NCI-H2171 (cell line): Measurements from ENCODE around the gene CDK15.
"Not testable (repeated sequence)": the region's sequence is repeated elsewhere in the genome, so short reads cannot be mapped to it uniquely, and the experiment has no call there.

Experiments
- DNase-seq: peaks from one replicate; lab custom pipeline; 2025; lab: John Stamatoyannopoulos, UW

CDK15 gene

GRCh38 chr2:201806442-201807170 is at the start of gene CDK15:
Gene CDK15 (plus strand): TSS chr2:201806537. CDS start chr2:201806665, 128 bp downstream.
- DNase-seq: no peak

GRCh38 chr2:201758234-201758633 is 48.1 kb upstream of the CDK15 start:
- no peak for DNase-seq

- no peak for DNase-seq
Measured at GRCh38 chr2:201758873-201759272, 47.5 kb upstream of the CDK15 start.

GRCh38 chr2:201759567-201759966 is 46.8 kb upstream of the CDK15 start:
- no peak for DNase-seq

- DNase-seq: no peak
Measured at GRCh38 chr2:201761101-201761500, 45.2 kb upstream of the CDK15 start.

GRCh38 chr2:201764469-201764868 is 41.9 kb upstream of the CDK15 start:
- DNase-seq: not testable (repeated sequence)

- DNase-seq: no peak
Measured at GRCh38 chr2:201765799-201766198, 40.5 kb upstream of the CDK15 start.

GRCh38 chr2:201768918-201769317 is 37.4 kb upstream of the CDK15 start:
- DNase-seq: no peak

- no peak for DNase-seq
Measured at GRCh38 chr2:201769666-201770373, 36.5 kb upstream of the CDK15 start.

- no peak for DNase-seq
Measured at GRCh38 chr2:201773990-201774389, 32.3 kb upstream of the CDK15 start.

- no peak for DNase-seq
Measured at GRCh38 chr2:201774546-201774945, 31.8 kb upstream of the CDK15 start.

- no peak for DNase-seq
Measured at GRCh38 chr2:201775326-201775725, 31.0 kb upstream of the CDK15 start.

GRCh38 chr2:201777043-201777442 is 29.3 kb upstream of the CDK15 start:
- DNase-seq: no peak

GRCh38 chr2:201777869-201778268 is 28.5 kb upstream of the CDK15 start:
- no peak for DNase-seq

- no peak for DNase-seq
Measured at GRCh38 chr2:201779901-201780673, 26.2 kb upstream of the CDK15 start.

GRCh38 chr2:201780674-201781493 is 25.5 kb upstream of the CDK15 start, which contains the start of gene ALS2:
Gene ALS2 (minus strand): TSS chr2:201780933. CDS start chr2:201768885, 12,048 bp downstream.
- DNase-seq: peak; percentile 98

- DNase-seq: no peak
Measured at GRCh38 chr2:201781557-201782051, 24.7 kb upstream of the CDK15 start.

GRCh38 chr2:201784563-201784962 is 21.8 kb upstream of the CDK15 start:
- DNase-seq: no peak

- DNase-seq: no peak
Measured at GRCh38 chr2:201785135-201785534, 21.2 kb upstream of the CDK15 start.

- no peak for DNase-seq
Measured at GRCh38 chr2:201786471-201786870, 19.9 kb upstream of the CDK15 start.

GRCh38 chr2:201788371-201788770 is 18.0 kb upstream of the CDK15 start:
- DNase-seq: no peak

- DNase-seq: no peak
Measured at GRCh38 chr2:201789395-201789794, 16.9 kb upstream of the CDK15 start.
